GM23338 (cell line): ENCODE measurements around the gene CBX8. TPM values are rescaled to one million over a fixed set of nuclear protein-coding genes. Genes with fewer than 3 reads are reported as not detected.

Experiments used
- ATAC-seq: fragments of 200-7000 bp; cut with Tn5 transposase; 3 replicates; pipeline ENCODE4 v1.9.1; 2020
- DNase-seq: peaks from one replicate; pipeline ENCODE4 v3.0.0-alpha.2; 2015; ENCODE audit warnings: low spot score
- H2AFZ ChIP-seq: fragments of 200-600 bp; sonication (generic); 2 replicates; pipeline ENCODE4 v1.8.0; 2016; ENCODE audit warnings: antibody characterized with exemption, mild to moderate bottlenecking, moderate library complexity
- H3F3A ChIP-seq: fragments of 200-600 bp; sonication (generic); replicated peaks from 2 replicates; pipeline ENCODE4 v1.8.0; 2017; ENCODE audit warnings: antibody characterized with exemption, mixed run types, low read depth
- H3K27ac ChIP-seq: fragments of 200-600 bp; sonication (generic); 2 replicates; pipeline ENCODE4 v1.6.1; 2016; ENCODE audit warnings: low read depth
- H3K27me3 ChIP-seq: fragments of 200-600 bp; sonication (generic); 2 replicates; pipeline ENCODE4 v1.8.0; 2016; ENCODE audit warnings: mild to moderate bottlenecking, mixed run types, moderate library complexity; ENCODE audit not compliant: insufficient read depth
- H3K36me3 ChIP-seq: fragments of 200-600 bp; sonication (generic); 2 replicates; pipeline ENCODE4 v1.8.0; 2016; ENCODE audit warnings: mild to moderate bottlenecking; ENCODE audit not compliant: insufficient read depth
- H3K4me1 ChIP-seq: fragments of 200-600 bp; sonication (generic); 2 replicates; pipeline ENCODE4 v1.8.0; 2016; ENCODE audit warnings: mild to moderate bottlenecking, moderate library complexity; ENCODE audit not compliant: insufficient read depth
- H3K4me2 ChIP-seq: fragments of 200-600 bp; sonication (generic); 2 replicates; pipeline ENCODE4 v1.7.1; 2017; ENCODE audit warnings: mixed run types
- H3K4me3 ChIP-seq: fragments of 200-600 bp; sonication (generic); 2 replicates; pipeline ENCODE4 v1.6.1; 2016; ENCODE audit warnings: mixed run types
- H3K79me2 ChIP-seq: fragments of 200-600 bp; sonication (generic); replicated peaks from 2 replicates; pipeline ENCODE4 v1.8.0; 2017; ENCODE audit warnings: mild to moderate bottlenecking; ENCODE audit not compliant: insufficient read depth
- H3K9me2 ChIP-seq: fragments of 200-600 bp; sonication (generic); 2 replicates; pipeline ENCODE4 v1.8.0; 2017; ENCODE audit not compliant: insufficient read depth
- H4K20me1 ChIP-seq: fragments of 200-600 bp; sonication (generic); replicated peaks from 2 replicates; pipeline ENCODE4 v1.8.0; 2017; ENCODE audit warnings: mild to moderate bottlenecking; ENCODE audit not compliant: insufficient read depth
- H3K27ac Mint-ChIP-seq: 2 replicates; pipeline ENCODE4 v1.8.0; 2020; ENCODE audit warnings: inconsistent platforms, mild to moderate bottlenecking, moderate library complexity, mixed read lengths
- H3K27me3 Mint-ChIP-seq: 3 replicates; pipeline ENCODE4 v1.8.0; 2022; ENCODE audit warnings: low read depth, mild to moderate bottlenecking, moderate library complexity, mixed read lengths, inconsistent platforms; ENCODE audit not compliant: insufficient read depth, poor library complexity
- H3K36me3 Mint-ChIP-seq: 3 replicates; pipeline ENCODE4 v1.8.0; 2021; ENCODE audit warnings: low read depth, mild to moderate bottlenecking, inconsistent platforms, moderate library complexity, mixed read lengths
- H3K4me1 Mint-ChIP-seq: 3 replicates; pipeline ENCODE4 v1.8.0; 2020; ENCODE audit warnings: mild to moderate bottlenecking, inconsistent platforms, mixed read lengths
- H3K4me3 Mint-ChIP-seq: 3 replicates; pipeline ENCODE4 v1.8.0; 2021; ENCODE audit warnings: moderate library complexity, mild to moderate bottlenecking, inconsistent platforms, mixed read lengths
- H3K9me3 Mint-ChIP-seq: 3 replicates; pipeline ENCODE4 v1.8.0; 2020; ENCODE audit warnings: moderate library complexity, mild to moderate bottlenecking, inconsistent platforms, mixed read lengths
- EZH2 ChIP-seq: fragments of 200-600 bp; sonication (generic); IDR thresholded peaks from one replicate; pipeline ENCODE4 v1.8.0; 2017; ENCODE audit warnings: antibody characterized with exemption, mild to moderate bottlenecking, low read depth; ENCODE audit not compliant: unreplicated experiment
- NANOG ChIP-seq: IDR thresholded peaks from 2 replicates; pipeline ENCODE4 v1.6.1; 2016; ENCODE audit warnings: antibody characterized with exemption, borderline replicate concordance
- POLR2AphosphoS5 ChIP-seq: IDR thresholded peaks from 2 replicates; pipeline ENCODE4 v1.6.1; 2016; ENCODE audit warnings: antibody characterized with exemption, low read depth
- STAT1 ChIP-seq: IDR thresholded peaks from one replicate; pipeline ENCODE4 v1.6.1; 2016; ENCODE audit warnings: antibody characterized with exemption; ENCODE audit not compliant: unreplicated experiment
- polyA plus RNA-seq: library from polyadenylated mRNA; unstranded; fragments of >200 nt; fragmentation: Nextera tagmentation; extraction: Ambion mirVana; gene quantifications from 2 replicates; pipeline ENCODE4 v1.2.1, GENCODE V29; 2016
- total RNA-seq: library from RNA; depleted of rRNA; stranded (reverse); fragments of >200 nt; shearing (Covaris generic); gene quantifications from 2 replicates; pipeline ENCODE4 v1.2.3, GENCODE V29; 2014
- TF ChIP-seq, protein P1 (sequence below): fragments of 250-450 bp; sonication (Bioruptor Pico); IDR thresholded peaks from 2 replicates; pipeline ENCODE4 v1.5.0; 2020; ENCODE audit warnings: mild to moderate bottlenecking, moderate library complexity
- TF ChIP-seq, protein P2 (sequence below), 2 experiments: fragments of 200-600 bp in 1 of 2; sonication (generic) in 1 of 2; conservative IDR thresholded peaks; 2 replicates each; pipeline versions ENCODE4 v1.5.1 to v1.6.1; 2016 to 2017; ENCODE audit warnings: antibody characterized with exemption in 2 of 2, low read depth in 2 of 2, mild to moderate bottlenecking in 2 of 2, moderate library complexity in 1 of 2
- TF ChIP-seq, protein P3 (sequence below): IDR thresholded peaks from one replicate; pipeline ENCODE4 v1.6.1; 2018; ENCODE audit warnings: antibody characterized with exemption; ENCODE audit not compliant: unreplicated experiment

CBX8 gene
- total and polyA plus RNA-seq, 2 experiments from 2014 or later, result 1.0 to 1.3 TPM

DNA sequence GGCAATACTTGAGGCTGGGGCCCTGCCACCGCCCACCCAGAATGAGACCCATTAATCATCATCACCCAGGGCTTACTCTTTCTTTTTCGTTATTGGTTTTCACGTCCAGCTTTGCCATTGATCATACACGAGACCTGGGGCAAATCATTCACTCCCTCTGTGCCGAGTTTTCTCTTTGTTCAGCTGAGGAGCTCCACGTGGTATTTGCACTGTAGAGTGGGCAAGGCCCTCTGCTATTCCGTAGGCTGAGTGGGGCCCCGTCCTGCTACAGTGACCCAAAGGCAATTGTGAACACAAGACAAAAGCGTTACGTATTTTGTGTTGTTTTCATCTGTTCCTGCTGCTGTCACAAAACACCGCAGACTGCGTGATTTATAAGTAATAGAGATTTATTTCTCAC lies 42.5 kb downstream of the CBX8 start (continued):
- TF ChIP-seq, protein P1, sequence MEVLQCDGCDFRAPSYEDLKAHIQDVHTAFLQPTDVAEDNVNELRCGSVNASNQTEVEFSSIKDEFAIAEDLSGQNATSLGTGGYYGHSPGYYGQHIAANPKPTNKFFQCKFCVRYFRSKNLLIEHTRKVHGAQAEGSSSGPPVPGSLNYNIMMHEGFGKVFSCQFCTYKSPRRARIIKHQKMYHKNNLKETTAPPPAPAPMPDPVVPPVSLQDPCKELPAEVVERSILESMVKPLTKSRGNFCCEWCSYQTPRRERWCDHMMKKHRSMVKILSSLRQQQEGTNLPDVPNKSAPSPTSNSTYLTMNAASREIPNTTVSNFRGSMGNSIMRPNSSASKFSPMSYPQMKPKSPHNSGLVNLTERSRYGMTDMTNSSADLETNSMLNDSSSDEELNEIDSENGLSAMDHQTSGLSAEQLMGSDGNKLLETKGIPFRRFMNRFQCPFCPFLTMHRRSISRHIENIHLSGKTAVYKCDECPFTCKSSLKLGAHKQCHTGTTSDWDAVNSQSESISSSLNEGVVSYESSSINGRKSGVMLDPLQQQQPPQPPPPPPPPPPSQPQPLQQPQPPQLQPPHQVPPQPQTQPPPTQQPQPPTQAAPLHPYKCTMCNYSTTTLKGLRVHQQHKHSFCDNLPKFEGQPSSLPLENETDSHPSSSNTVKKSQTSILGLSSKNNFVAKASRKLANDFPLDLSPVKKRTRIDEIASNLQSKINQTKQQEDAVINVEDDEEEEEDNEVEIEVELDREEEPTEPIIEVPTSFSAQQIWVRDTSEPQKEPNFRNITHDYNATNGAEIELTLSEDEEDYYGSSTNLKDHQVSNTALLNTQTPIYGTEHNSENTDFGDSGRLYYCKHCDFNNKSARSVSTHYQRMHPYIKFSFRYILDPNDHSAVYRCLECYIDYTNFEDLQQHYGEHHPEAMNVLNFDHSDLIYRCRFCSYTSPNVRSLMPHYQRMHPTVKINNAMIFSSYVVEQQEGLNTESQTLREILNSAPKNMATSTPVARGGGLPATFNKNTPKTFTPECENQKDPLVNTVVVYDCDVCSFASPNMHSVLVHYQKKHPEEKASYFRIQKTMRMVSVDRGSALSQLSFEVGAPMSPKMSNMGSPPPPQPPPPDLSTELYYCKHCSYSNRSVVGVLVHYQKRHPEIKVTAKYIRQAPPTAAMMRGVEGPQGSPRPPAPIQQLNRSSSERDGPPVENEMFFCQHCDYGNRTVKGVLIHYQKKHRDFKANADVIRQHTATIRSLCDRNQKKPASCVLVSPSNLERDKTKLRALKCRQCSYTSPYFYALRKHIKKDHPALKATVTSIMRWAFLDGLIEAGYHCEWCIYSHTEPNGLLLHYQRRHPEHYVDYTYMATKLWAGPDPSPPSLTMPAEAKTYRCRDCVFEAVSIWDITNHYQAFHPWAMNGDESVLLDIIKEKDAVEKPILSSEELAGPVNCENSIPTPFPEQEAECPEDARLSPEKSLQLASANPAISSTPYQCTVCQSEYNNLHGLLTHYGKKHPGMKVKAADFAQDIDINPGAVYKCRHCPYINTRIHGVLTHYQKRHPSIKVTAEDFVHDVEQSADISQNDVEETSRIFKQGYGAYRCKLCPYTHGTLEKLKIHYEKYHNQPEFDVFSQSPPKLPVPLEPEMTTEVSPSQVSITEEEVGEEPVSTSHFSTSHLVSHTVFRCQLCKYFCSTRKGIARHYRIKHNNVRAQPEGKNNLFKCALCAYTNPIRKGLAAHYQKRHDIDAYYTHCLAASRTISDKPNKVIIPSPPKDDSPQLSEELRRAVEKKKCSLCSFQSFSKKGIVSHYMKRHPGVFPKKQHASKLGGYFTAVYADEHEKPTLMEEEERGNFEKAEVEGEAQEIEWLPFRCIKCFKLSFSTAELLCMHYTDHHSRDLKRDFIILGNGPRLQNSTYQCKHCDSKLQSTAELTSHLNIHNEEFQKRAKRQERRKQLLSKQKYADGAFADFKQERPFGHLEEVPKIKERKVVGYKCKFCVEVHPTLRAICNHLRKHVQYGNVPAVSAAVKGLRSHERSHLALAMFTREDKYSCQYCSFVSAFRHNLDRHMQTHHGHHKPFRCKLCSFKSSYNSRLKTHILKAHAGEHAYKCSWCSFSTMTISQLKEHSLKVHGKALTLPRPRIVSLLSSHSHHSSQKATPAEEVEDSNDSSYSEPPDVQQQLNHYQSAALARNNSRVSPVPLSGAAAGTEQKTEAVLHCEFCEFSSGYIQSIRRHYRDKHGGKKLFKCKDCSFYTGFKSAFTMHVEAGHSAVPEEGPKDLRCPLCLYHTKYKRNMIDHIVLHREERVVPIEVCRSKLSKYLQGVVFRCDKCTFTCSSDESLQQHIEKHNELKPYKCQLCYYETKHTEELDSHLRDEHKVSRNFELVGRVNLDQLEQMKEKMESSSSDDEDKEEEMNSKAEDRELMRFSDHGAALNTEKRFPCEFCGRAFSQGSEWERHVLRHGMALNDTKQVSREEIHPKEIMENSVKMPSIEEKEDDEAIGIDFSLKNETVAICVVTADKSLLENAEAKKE (CRISPR knock-in tag), result no peak
- no peak for TF ChIP-seq NANOG
- TF ChIP-seq STAT1, result no peak
- TF ChIP-seq, protein P2, sequence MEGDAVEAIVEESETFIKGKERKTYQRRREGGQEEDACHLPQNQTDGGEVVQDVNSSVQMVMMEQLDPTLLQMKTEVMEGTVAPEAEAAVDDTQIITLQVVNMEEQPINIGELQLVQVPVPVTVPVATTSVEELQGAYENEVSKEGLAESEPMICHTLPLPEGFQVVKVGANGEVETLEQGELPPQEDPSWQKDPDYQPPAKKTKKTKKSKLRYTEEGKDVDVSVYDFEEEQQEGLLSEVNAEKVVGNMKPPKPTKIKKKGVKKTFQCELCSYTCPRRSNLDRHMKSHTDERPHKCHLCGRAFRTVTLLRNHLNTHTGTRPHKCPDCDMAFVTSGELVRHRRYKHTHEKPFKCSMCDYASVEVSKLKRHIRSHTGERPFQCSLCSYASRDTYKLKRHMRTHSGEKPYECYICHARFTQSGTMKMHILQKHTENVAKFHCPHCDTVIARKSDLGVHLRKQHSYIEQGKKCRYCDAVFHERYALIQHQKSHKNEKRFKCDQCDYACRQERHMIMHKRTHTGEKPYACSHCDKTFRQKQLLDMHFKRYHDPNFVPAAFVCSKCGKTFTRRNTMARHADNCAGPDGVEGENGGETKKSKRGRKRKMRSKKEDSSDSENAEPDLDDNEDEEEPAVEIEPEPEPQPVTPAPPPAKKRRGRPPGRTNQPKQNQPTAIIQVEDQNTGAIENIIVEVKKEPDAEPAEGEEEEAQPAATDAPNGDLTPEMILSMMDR (conservative IDR thresholded peaks at IDR 0.05; ENCODE audit: low read depth in 2 of 2), result no peak

DNA sequence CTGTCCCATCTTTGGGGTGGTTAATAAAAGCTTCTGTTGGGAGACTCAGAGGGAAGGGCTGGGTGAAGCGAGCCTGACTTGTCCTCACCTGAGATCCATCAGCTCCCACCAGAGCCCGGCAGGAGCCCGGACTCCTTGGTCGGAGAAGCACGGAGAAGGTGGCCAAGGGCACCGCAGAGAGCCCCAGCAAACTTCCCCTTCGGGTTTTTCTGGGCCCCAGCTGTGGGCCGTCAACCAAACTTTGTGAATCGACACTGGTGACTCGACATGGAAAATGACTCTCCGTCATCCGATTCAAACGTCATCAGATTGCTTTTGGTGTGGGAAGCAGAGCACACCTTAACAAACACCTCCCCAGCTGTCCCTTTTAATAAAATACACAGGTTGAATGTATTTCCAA lies 44.7 kb downstream of the CBX8 start:
- Histone ChIP-seq H3K79me2 (no peaks in the 10 kb centered on the region), H3K36me3 (no peaks in the 10 kb centered on the region), H3K4me1 (peaks cover under 1% of the 10 kb centered on the region; the same call in 1 of the 2 replicates), H3K9me2 (no peaks in the 10 kb centered on the region), H3F3A (peaks cover 2% of the 10 kb centered on the region), H3K4me2 (no peak overlapping the region), H3K27me3 (peaks cover 41% of the 10 kb centered on the region), H4K20me1 (no peaks in the 10 kb centered on the region), H3K27ac (no peak overlapping the region), H3K4me3 (no peak overlapping the region), H2AFZ (no peak overlapping the region)
- ATAC-seq, result no peak
- DNase-seq, result no peak
- no peak overlapping the region for H3K27ac Mint-ChIP-seq
- H3K27me3 Mint-ChIP-seq, result peaks cover 33% of the 10 kb centered on the region
- H3K4me3 Mint-ChIP-seq, result no peak overlapping the region
- H3K36me3 Mint-ChIP-seq, result no peaks in the 10 kb centered on the region; the same call in 2 of the 3 replicates
- no peaks in the 10 kb centered on the region for H3K9me3 Mint-ChIP-seq
- H3K4me1 Mint-ChIP-seq, result peaks cover 4% of the 10 kb centered on the region
- no peak for TF ChIP-seq POLR2AphosphoS5
- TF ChIP-seq NANOG, result no peak
- TF ChIP-seq EZH2, result no peak
- TF ChIP-seq, protein P3, sequence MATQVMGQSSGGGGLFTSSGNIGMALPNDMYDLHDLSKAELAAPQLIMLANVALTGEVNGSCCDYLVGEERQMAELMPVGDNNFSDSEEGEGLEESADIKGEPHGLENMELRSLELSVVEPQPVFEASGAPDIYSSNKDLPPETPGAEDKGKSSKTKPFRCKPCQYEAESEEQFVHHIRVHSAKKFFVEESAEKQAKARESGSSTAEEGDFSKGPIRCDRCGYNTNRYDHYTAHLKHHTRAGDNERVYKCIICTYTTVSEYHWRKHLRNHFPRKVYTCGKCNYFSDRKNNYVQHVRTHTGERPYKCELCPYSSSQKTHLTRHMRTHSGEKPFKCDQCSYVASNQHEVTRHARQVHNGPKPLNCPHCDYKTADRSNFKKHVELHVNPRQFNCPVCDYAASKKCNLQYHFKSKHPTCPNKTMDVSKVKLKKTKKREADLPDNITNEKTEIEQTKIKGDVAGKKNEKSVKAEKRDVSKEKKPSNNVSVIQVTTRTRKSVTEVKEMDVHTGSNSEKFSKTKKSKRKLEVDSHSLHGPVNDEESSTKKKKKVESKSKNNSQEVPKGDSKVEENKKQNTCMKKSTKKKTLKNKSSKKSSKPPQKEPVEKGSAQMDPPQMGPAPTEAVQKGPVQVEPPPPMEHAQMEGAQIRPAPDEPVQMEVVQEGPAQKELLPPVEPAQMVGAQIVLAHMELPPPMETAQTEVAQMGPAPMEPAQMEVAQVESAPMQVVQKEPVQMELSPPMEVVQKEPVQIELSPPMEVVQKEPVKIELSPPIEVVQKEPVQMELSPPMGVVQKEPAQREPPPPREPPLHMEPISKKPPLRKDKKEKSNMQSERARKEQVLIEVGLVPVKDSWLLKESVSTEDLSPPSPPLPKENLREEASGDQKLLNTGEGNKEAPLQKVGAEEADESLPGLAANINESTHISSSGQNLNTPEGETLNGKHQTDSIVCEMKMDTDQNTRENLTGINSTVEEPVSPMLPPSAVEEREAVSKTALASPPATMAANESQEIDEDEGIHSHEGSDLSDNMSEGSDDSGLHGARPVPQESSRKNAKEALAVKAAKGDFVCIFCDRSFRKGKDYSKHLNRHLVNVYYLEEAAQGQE, result no peak
- TF ChIP-seq, protein P2 (conservative IDR thresholded peaks at IDR 0.05; ENCODE audit: low read depth in 2 of 2), result no peak
- TF ChIP-seq STAT1, result no peak
